Nephron (organoid): Measurements from ENCODE around the gene WDR27.

Experiments used
- H3K27ac Mint-ChIP-seq, 3 experiments: 2 replicates each; pipeline ENCODE4 v1.8.0; 2020; ENCODE audit warnings: mixed read lengths in 3 of 3, mild to moderate bottlenecking in 2 of 3, moderate library complexity in 1 of 3
- H3K27me3 Mint-ChIP-seq: 2 replicates; pipeline ENCODE4 v1.8.0; 2021; ENCODE audit warnings: low read depth, mild to moderate bottlenecking, moderate library complexity, mixed read lengths
- H3K36me3 Mint-ChIP-seq: 2 replicates; pipeline ENCODE4 v1.8.0; 2020; ENCODE audit warnings: low read depth, mixed read lengths
- H3K4me1 Mint-ChIP-seq: 2 replicates; pipeline ENCODE4 v1.8.0; 2020; ENCODE audit warnings: mixed read lengths
- H3K4me3 Mint-ChIP-seq, 3 experiments: 2 replicates each; pipeline ENCODE4 v1.8.0; 2020; ENCODE audit warnings: mild to moderate bottlenecking in 3 of 3, mixed read lengths in 3 of 3, moderate library complexity in 2 of 3
- H3K9me3 Mint-ChIP-seq: 2 replicates; pipeline ENCODE4 v1.8.0; 2020; ENCODE audit warnings: mixed read lengths
- CTCF ChIP-seq, 3 experiments: fragments of 200-600 bp; sonication (generic); IDR thresholded peaks; one replicate each; pipeline ENCODE4 v1.5.0; 2021; ENCODE audit warnings: antibody characterized with exemption in 3 of 3; ENCODE audit not compliant: unreplicated experiment in 3 of 3

WDR27 gene

GRCh38 chr6:169724494-169725124 lies 22.8 kb upstream of the WDR27 start, which contains the start of gene PHF10:
Gene PHF10, minus strand, starts transcription at chr6:169724500. Its CDS starts 569 bp downstream, at chr6:169723931.
- peak within 1 kb of the TSS; percentile 97 to 98 (median 98) for H3K27ac Mint-ChIP-seq
- H3K27me3 Mint-ChIP-seq: no peaks in the 10 kb centered on the region
- H3K4me3 Mint-ChIP-seq: peak within 1 kb of the TSS; percentile 90 to 97 (median 96)

GRCh38 chr6:169723991-169724493 lies 22.2 kb upstream of the WDR27 start:
- H3K27ac Mint-ChIP-seq: no peak overlapping the region
- H3K4me1 Mint-ChIP-seq: peaks cover 42% of the 10 kb centered on the region
- H3K36me3 Mint-ChIP-seq: peaks cover 8% of the 10 kb centered on the region
- no peak for TF ChIP-seq CTCF (IDR thresholded peaks at IDR 0.05; ENCODE audit: unreplicated experiment in 3 of 3)
- H3K9me3 Mint-ChIP-seq: no peaks in the 10 kb centered on the region
- H3K4me3 Mint-ChIP-seq: peak overlapping the region; percentile 58 to 71 (median 63)
- H3K27me3 Mint-ChIP-seq: no peaks in the 10 kb centered on the region

More at GRCh38 chr6:169724494-169725124, 22.8 kb upstream of the WDR27 start, which contains the start of gene PHF10:
- no peak for TF ChIP-seq CTCF (IDR thresholded peaks at IDR 0.05; ENCODE audit: unreplicated experiment in 3 of 3)
- H3K36me3 Mint-ChIP-seq: peaks cover 5% of the 10 kb centered on the region
- peaks cover 42% of the 10 kb centered on the region for H3K4me1 Mint-ChIP-seq
- H3K9me3 Mint-ChIP-seq: no peaks in the 10 kb centered on the region

GRCh38 chr6:169723200-169723909 lies 21.5 kb upstream of the WDR27 start:
- Mint-ChIP-seq H3K4me3 (peak overlapping the region; percentile 90 to 97 (median 96)), H3K27ac (peak overlapping the region; percentile 84 to 96 (median 90)), H3K9me3 (no peaks in the 10 kb centered on the region), H3K36me3 (peaks cover 8% of the 10 kb centered on the region), H3K4me1 (peaks cover 42% of the 10 kb centered on the region), H3K27me3 (no peaks in the 10 kb centered on the region)
- no peak for TF ChIP-seq CTCF (IDR thresholded peaks at IDR 0.05; ENCODE audit: unreplicated experiment in 3 of 3)

GRCh38 chr6:169722362-169723199 lies 20.8 kb upstream of the WDR27 start:
- H3K27me3 Mint-ChIP-seq: no peaks in the 10 kb centered on the region
- peak overlapping the region; percentile 90 to 97 (median 96) for H3K4me3 Mint-ChIP-seq
- peaks cover 42% of the 10 kb centered on the region for H3K4me1 Mint-ChIP-seq
- H3K9me3 Mint-ChIP-seq: no peaks in the 10 kb centered on the region
- no peak for TF ChIP-seq CTCF (IDR thresholded peaks at IDR 0.05; ENCODE audit: unreplicated experiment in 3 of 3)
- peak overlapping the region; percentile 84 to 96 (median 90) for H3K27ac Mint-ChIP-seq
- H3K36me3 Mint-ChIP-seq: peaks cover 8% of the 10 kb centered on the region

GRCh38 chr6:169720207-169720855 lies 18.5 kb upstream of the WDR27 start:
- Mint-ChIP-seq H3K36me3 (peaks cover 26% of the 10 kb centered on the region), H3K4me3 (peak overlapping the region; percentile 36 to 63 (median 36)), H3K27me3 (no peaks in the 10 kb centered on the region), H3K4me1 (peaks cover 33% of the 10 kb centered on the region), H3K9me3 (no peaks in the 10 kb centered on the region), H3K27ac (no peak overlapping the region)
- TF ChIP-seq CTCF (IDR thresholded peaks at IDR 0.05; ENCODE audit: unreplicated experiment in 3 of 3): no peak
